Measurements from ENCODE around the gene BBS9. TPM values are rescaled to one million over a fixed set of nuclear protein-coding genes. Genes with fewer than 3 reads are reported as not detected.

Gene BBS9
- total and polyA plus RNA-seq, 7 donors, result 2.4 to 36.6 (median 30.5) TPM

- intact Hi-C loops (cut with DNase I), result no loop called here
- Histone ChIP-seq H3K4me3 (no peak overlapping the region), H3K36me3 (no peaks in the 10 kb centered on the region), H3K27ac (no peak overlapping the region), H3K9me3 (no peaks in the 10 kb centered on the region), H3K27me3 (no peaks in the 10 kb centered on the region), H3K4me1 (no peaks in the 10 kb centered on the region)
- WGBS, 2 donors, result 61 to 65% methylated on average over 1 of the region's 1 CpG
- DNase-seq, result no peak
- no peak for TF ChIP-seq POLR2AphosphoS5 (IDR thresholded peaks at IDR 0.05)
- TF ChIP-seq POLR2A (IDR thresholded peaks at IDR 0.05), result no peak
- no peak for TF ChIP-seq CTCF (IDR thresholded peaks at IDR 0.05)
- no peak for TF ChIP-seq EP300 (IDR thresholded peaks at IDR 0.05)
Measured at GRCh38 chr7:33310546-33310945, 181.2 kb downstream of the BBS9 start.

GRCh38 chr7:33325754-33326484 is 196.6 kb downstream of the BBS9 start:
- Histone ChIP-seq H3K27ac (no peak overlapping the region), H3K27me3 (no peaks in the 10 kb centered on the region), H3K4me1 (no peaks in the 10 kb centered on the region), H3K36me3 (no peaks in the 10 kb centered on the region), H3K9me3 (peaks cover 0 to 2% (median 0%) of the 10 kb centered on the region in 4 donors), H3K4me3 (no peak overlapping the region)
- no peak for DNase-seq
- intact Hi-C loops (cut with DNase I), result no loop called here
- 92 to 94% methylated on average over 4 of the region's 4 CpGs for WGBS, 2 donors
- TF ChIP-seq CTCF (IDR thresholded peaks at IDR 0.05) (no peak), EP300 (IDR thresholded peaks at IDR 0.05) (no peak), POLR2A (IDR thresholded peaks at IDR 0.05) (no peak), POLR2AphosphoS5 (IDR thresholded peaks at IDR 0.05) (no peak)

GRCh38 chr7:33326485-33326848 is 197.1 kb downstream of the BBS9 start:
- no peak for DNase-seq
- TF ChIP-seq POLR2A (IDR thresholded peaks at IDR 0.05) (no peak), EP300 (IDR thresholded peaks at IDR 0.05) (no peak), CTCF (IDR thresholded peaks at IDR 0.05) (no peak), POLR2AphosphoS5 (IDR thresholded peaks at IDR 0.05) (no peak)
- Histone ChIP-seq H3K36me3 (no peaks in the 10 kb centered on the region), H3K4me1 (no peaks in the 10 kb centered on the region), H3K4me3 (no peak overlapping the region), H3K9me3 (peaks cover 0 to 2% (median 0%) of the 10 kb centered on the region in 4 donors), H3K27ac (no peak overlapping the region), H3K27me3 (no peaks in the 10 kb centered on the region)
- intact Hi-C loops (cut with DNase I), result no loop called here
- WGBS, 2 donors, result 86 to 96% methylated on average over 3 of the region's 3 CpGs

- no peaks in the 10 kb centered on the region for H3K36me3 ChIP-seq
- TF ChIP-seq CTCF (IDR thresholded peaks at IDR 0.05), result no peak
- TF ChIP-seq POLR2A (IDR thresholded peaks at IDR 0.05), result no peak
- no peak for TF ChIP-seq POLR2AphosphoS5 (IDR thresholded peaks at IDR 0.05)
- TF ChIP-seq EP300 (IDR thresholded peaks at IDR 0.05), result no peak
- H3K27me3 ChIP-seq, result no peaks in the 10 kb centered on the region
- H3K4me1 ChIP-seq, result no peaks in the 10 kb centered on the region
- intact Hi-C loops (cut with DNase I), result no loop called here
- H3K4me3 ChIP-seq, result no peak overlapping the region
- H3K9me3 ChIP-seq, result peaks cover 0 to 2% (median 0%) of the 10 kb centered on the region in 4 donors
- no peak for DNase-seq
- WGBS, 2 donors, result 94 to 97% methylated on average over 1 of the region's 1 CpG
- H3K27ac ChIP-seq, result no peak overlapping the region
Measured at GRCh38 chr7:33327427-33327826, 198.1 kb downstream of the BBS9 start.

GRCh38 chr7:33334349-33334748 is 205.0 kb downstream of the BBS9 start:
- no peaks in the 10 kb centered on the region for H3K36me3 ChIP-seq
- H3K27ac ChIP-seq, result no peak overlapping the region
- no peak for TF ChIP-seq CTCF (IDR thresholded peaks at IDR 0.05)
- TF ChIP-seq POLR2A (IDR thresholded peaks at IDR 0.05), result no peak
- no peak for TF ChIP-seq EP300 (IDR thresholded peaks at IDR 0.05)
- TF ChIP-seq POLR2AphosphoS5 (IDR thresholded peaks at IDR 0.05), result no peak
- H3K9me3 ChIP-seq, result no peaks in the 10 kb centered on the region
- WGBS, 2 donors, result 85 to 92% methylated on average over 3 of the region's 3 CpGs
- no peaks in the 10 kb centered on the region for H3K27me3 ChIP-seq
- H3K4me1 ChIP-seq, result no peaks in the 10 kb centered on the region
- no peak for DNase-seq
- intact Hi-C loops (cut with DNase I), result no loop called here
- H3K4me3 ChIP-seq, result no peak overlapping the region
